ENCODE measurements around the gene GNAT1.

GNAT1 gene

DNA sequence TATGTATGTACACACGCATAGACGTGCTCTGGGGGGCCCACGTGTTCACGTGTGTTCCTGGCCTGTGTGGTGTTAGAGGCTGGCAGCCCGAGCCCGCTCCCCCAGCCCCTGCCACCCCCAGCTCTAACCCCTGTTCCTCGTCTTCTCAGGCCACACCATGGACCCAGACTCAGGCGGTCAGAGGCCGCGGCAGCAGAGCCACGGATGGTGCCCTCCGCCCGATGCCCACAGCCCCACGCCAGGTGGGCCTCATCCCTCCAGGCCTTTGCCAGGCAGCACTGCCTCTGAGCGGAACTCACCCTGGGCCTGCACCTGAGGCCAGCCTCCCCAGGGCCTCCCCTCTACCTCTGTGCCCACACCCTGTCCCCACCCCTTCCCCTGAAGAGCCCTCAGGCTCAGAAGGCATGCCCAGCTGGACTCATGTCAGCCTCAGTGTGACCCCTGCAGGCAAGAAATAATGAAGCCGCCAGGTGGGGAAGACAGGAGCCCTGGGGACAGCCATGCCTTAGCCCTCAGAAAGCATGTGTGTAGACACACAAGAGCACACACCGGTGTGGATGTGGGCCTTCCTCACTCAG lies 16.4 kb upstream of the GNAT1 start:
- H3K27me3 ChIP-seq (ENCODE audit: control insufficient read depth in 2 of 2, insufficient read depth in 2 of 2, low read length in 2 of 2) = no peaks in the 10 kb centered on the region
- no peak overlapping the region for H3K27ac ChIP-seq (ENCODE audit: low read depth in 2 of 2, low read length in 2 of 2)
- H3K4me3 ChIP-seq (ENCODE audit: low read length in 2 of 2) = no peak overlapping the region
- no peak overlapping the region for H3K9ac ChIP-seq (ENCODE audit: low read depth in 1 of 2, low read length in 2 of 2)
- peaks cover 21 to 35% of the 10 kb centered on the region in 2 donors for H3K4me1 ChIP-seq (ENCODE audit: control insufficient read depth in 2 of 2, insufficient read depth in 2 of 2, low read length in 2 of 2)
- peaks cover 0 to 10% of the 10 kb centered on the region in 2 donors for H3K36me3 ChIP-seq (ENCODE audit: control insufficient read depth in 2 of 2, insufficient read depth in 2 of 2, low read length in 2 of 2)
- H3K9me3 ChIP-seq (ENCODE audit: control insufficient read depth in 2 of 2, low read length in 2 of 2) = no peaks in the 10 kb centered on the region

GRCh38 chr3:50177346-50177745 lies 14.1 kb upstream of the GNAT1 start:
- no peak overlapping the region for H3K27ac ChIP-seq (ENCODE audit: low read depth in 2 of 2, low read length in 2 of 2)
- H3K4me3 ChIP-seq (ENCODE audit: low read length in 2 of 2) = no peak overlapping the region
- H3K27me3 ChIP-seq (ENCODE audit: control insufficient read depth in 2 of 2, insufficient read depth in 2 of 2, low read length in 2 of 2) = no peaks in the 10 kb centered on the region
- H3K9me3 ChIP-seq (ENCODE audit: control insufficient read depth in 2 of 2, low read length in 2 of 2) = no peaks in the 10 kb centered on the region
- peaks cover 9 to 21% of the 10 kb centered on the region in 2 donors for H3K4me1 ChIP-seq (ENCODE audit: control insufficient read depth in 2 of 2, insufficient read depth in 2 of 2, low read length in 2 of 2)
- H3K36me3 ChIP-seq (ENCODE audit: control insufficient read depth in 2 of 2, insufficient read depth in 2 of 2, low read length in 2 of 2) = peaks cover 0 to 10% of the 10 kb centered on the region in 2 donors
- no peak overlapping the region for H3K9ac ChIP-seq (ENCODE audit: low read depth in 1 of 2, low read length in 2 of 2)

DNA sequence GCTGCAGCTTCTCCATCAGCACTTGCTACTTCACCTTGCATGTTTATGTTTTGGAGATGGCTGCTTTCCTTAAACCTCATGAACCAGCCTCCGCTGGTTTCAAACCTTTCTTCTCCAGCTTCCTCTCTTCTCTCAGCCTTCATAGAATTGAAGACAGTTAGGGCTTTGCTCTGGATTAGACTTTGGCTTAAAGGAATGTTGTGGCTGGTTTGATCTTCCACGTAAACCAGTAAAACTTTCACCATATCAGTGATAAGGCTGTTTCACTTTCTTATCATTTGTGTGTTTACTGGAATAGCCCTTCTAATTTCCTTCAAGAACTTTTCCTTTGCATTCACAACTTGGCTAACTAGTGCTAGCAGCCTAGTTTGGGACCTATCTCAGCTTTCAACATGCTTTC lies 11.7 kb upstream of the GNAT1 start:
- peak overlapping the region; percentile 5 to 16 for H3K27ac ChIP-seq (ENCODE audit: low read depth in 2 of 2, low read length in 2 of 2)
- no peaks in the 10 kb centered on the region for H3K9me3 ChIP-seq (ENCODE audit: control insufficient read depth in 2 of 2, low read length in 2 of 2)
- no peaks in the 10 kb centered on the region for H3K27me3 ChIP-seq (ENCODE audit: control insufficient read depth in 2 of 2, insufficient read depth in 2 of 2, low read length in 2 of 2)
- H3K9ac ChIP-seq (ENCODE audit: low read depth in 1 of 2, low read length in 2 of 2) = no peak overlapping the region
- H3K4me3 ChIP-seq (ENCODE audit: low read length in 2 of 2) = no peak overlapping the region
- H3K4me1 ChIP-seq (ENCODE audit: control insufficient read depth in 2 of 2, insufficient read depth in 2 of 2, low read length in 2 of 2) = peaks cover 0 to 11% of the 10 kb centered on the region in 2 donors
- H3K36me3 ChIP-seq (ENCODE audit: control insufficient read depth in 2 of 2, insufficient read depth in 2 of 2, low read length in 2 of 2) = peaks cover 5 to 10% of the 10 kb centered on the region in 2 donors

GRCh38 chr3:50181985-50182384 lies 9.4 kb upstream of the GNAT1 start:
- Histone ChIP-seq H3K27ac (ENCODE audit: low read depth in 2 of 2, low read length in 2 of 2) (no peak overlapping the region), H3K27me3 (ENCODE audit: control insufficient read depth in 2 of 2, insufficient read depth in 2 of 2, low read length in 2 of 2) (no peaks in the 10 kb centered on the region), H3K36me3 (ENCODE audit: control insufficient read depth in 2 of 2, insufficient read depth in 2 of 2, low read length in 2 of 2) (peaks cover 2 to 10% of the 10 kb centered on the region in 2 donors), H3K9me3 (ENCODE audit: control insufficient read depth in 2 of 2, low read length in 2 of 2) (no peaks in the 10 kb centered on the region), H3K4me3 (ENCODE audit: low read length in 2 of 2) (no peak overlapping the region), H3K4me1 (ENCODE audit: control insufficient read depth in 2 of 2, insufficient read depth in 2 of 2, low read length in 2 of 2) (peaks cover 0 to 7% of the 10 kb centered on the region in 2 donors), H3K9ac (ENCODE audit: low read depth in 1 of 2, low read length in 2 of 2) (no peak overlapping the region)

DNA sequence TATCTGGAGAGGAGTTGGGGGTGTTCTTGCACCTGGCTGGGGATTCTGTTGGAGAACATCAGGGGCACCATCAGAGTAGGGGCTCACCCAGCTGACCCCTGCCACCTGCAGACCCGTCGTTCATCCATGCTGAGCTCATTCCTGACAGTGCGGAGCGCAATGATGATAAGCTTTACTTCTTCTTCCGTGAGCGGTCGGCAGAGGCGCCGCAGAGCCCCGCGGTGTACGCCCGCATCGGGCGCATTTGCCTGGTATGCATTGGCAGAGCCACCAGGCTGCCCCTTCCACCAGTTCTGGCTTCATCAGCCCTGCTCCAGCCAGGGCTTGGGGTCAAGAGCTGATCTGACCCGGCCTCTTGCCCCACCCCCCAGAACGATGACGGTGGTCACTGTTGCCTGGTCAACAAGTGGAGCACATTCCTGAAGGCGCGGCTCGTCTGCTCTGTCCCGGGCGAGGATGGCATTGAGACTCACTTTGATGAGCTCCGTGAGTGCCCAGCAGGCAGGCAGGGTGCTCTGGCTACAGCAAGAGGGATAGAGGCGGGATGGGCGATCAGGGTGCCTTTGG lies 8.8 kb upstream of the GNAT1 start:
- H3K36me3 ChIP-seq (ENCODE audit: control insufficient read depth in 2 of 2, insufficient read depth in 2 of 2, low read length in 2 of 2) = peaks cover 0 to 10% of the 10 kb centered on the region in 2 donors
- H3K9ac ChIP-seq (ENCODE audit: low read depth in 1 of 2, low read length in 2 of 2) = no peak overlapping the region
- no peaks in the 10 kb centered on the region for H3K27me3 ChIP-seq (ENCODE audit: control insufficient read depth in 2 of 2, insufficient read depth in 2 of 2, low read length in 2 of 2)
- H3K27ac ChIP-seq (ENCODE audit: low read depth in 2 of 2, low read length in 2 of 2) = no peak overlapping the region
- H3K9me3 ChIP-seq (ENCODE audit: control insufficient read depth in 2 of 2, low read length in 2 of 2) = no peaks in the 10 kb centered on the region
- no peak overlapping the region for H3K4me3 ChIP-seq (ENCODE audit: low read length in 2 of 2)
- peaks cover 0 to 7% of the 10 kb centered on the region in 2 donors for H3K4me1 ChIP-seq (ENCODE audit: control insufficient read depth in 2 of 2, insufficient read depth in 2 of 2, low read length in 2 of 2)

GRCh38 chr3:50183755-50184154 lies 7.7 kb upstream of the GNAT1 start:
- H3K9ac ChIP-seq (ENCODE audit: low read depth in 1 of 2, low read length in 2 of 2) = no peak overlapping the region

DNA sequence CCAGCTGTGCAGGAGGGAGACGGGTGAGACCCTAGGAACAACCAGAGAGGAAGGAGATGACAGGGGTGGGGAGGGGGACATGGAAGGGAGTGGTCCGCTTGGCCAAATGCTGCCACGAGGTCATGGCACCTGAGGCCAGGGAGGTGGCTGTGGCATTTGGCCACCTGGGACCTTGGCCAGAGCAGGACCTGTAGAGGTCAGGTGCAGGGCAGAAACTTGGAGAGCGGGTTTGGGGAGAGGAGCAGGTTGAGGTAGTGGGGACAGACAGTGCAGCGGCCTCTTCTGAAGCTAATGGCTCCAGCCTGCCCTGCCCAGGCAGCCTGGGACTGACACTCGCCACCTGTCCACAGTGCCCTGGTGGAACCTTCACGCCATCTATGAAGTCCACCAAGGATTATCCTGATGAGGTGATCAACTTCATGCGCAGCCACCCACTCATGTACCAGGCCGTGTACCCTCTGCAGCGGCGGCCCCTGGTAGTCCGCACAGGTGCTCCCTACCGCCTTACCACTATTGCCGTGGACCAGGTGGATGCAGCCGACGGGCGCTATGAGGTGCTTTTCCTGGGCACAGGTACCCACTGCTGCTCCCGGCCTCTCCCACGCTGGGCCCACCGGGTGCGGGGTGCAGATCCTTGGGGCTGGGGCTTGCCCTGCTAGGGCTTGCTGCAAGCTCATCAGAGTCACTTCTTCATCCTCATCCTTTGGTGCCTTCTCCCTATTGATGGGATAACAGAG lies 7.0 kb upstream of the GNAT1 start:
- Histone ChIP-seq H3K27ac (ENCODE audit: low read depth in 2 of 2, low read length in 2 of 2) (no peak overlapping the region), H3K27me3 (ENCODE audit: control insufficient read depth in 2 of 2, insufficient read depth in 2 of 2, low read length in 2 of 2) (no peaks in the 10 kb centered on the region), H3K36me3 (ENCODE audit: control insufficient read depth in 2 of 2, insufficient read depth in 2 of 2, low read length in 2 of 2) (peaks cover 0 to 10% of the 10 kb centered on the region in 2 donors), H3K4me1 (ENCODE audit: control insufficient read depth in 2 of 2, insufficient read depth in 2 of 2, low read length in 2 of 2) (peaks cover 0 to 7% of the 10 kb centered on the region in 2 donors), H3K9me3 (ENCODE audit: control insufficient read depth in 2 of 2, low read length in 2 of 2) (no peaks in the 10 kb centered on the region), H3K9ac (ENCODE audit: low read depth in 1 of 2, low read length in 2 of 2) (no peak overlapping the region), H3K4me3 (ENCODE audit: low read length in 2 of 2) (no peak overlapping the region)

More at GRCh38 chr3:50183755-50184154, 7.7 kb upstream of the GNAT1 start:
- Histone ChIP-seq H3K4me1 (ENCODE audit: control insufficient read depth in 2 of 2, insufficient read depth in 2 of 2, low read length in 2 of 2) (peaks cover 0 to 7% of the 10 kb centered on the region in 2 donors), H3K4me3 (ENCODE audit: low read length in 2 of 2) (no peak overlapping the region), H3K27me3 (ENCODE audit: control insufficient read depth in 2 of 2, insufficient read depth in 2 of 2, low read length in 2 of 2) (no peaks in the 10 kb centered on the region), H3K9me3 (ENCODE audit: control insufficient read depth in 2 of 2, low read length in 2 of 2) (no peaks in the 10 kb centered on the region), H3K36me3 (ENCODE audit: control insufficient read depth in 2 of 2, insufficient read depth in 2 of 2, low read length in 2 of 2) (peaks cover 0 to 10% of the 10 kb centered on the region in 2 donors), H3K27ac (ENCODE audit: low read depth in 2 of 2, low read length in 2 of 2) (no peak overlapping the region)

GRCh38 chr3:50185230-50185629 lies 6.2 kb upstream of the GNAT1 start:
- Histone ChIP-seq H3K36me3 (ENCODE audit: control insufficient read depth in 2 of 2, insufficient read depth in 2 of 2, low read length in 2 of 2) (peaks cover 0 to 10% of the 10 kb centered on the region in 2 donors), H3K27me3 (ENCODE audit: control insufficient read depth in 2 of 2, insufficient read depth in 2 of 2, low read length in 2 of 2) (no peaks in the 10 kb centered on the region)

DNA sequence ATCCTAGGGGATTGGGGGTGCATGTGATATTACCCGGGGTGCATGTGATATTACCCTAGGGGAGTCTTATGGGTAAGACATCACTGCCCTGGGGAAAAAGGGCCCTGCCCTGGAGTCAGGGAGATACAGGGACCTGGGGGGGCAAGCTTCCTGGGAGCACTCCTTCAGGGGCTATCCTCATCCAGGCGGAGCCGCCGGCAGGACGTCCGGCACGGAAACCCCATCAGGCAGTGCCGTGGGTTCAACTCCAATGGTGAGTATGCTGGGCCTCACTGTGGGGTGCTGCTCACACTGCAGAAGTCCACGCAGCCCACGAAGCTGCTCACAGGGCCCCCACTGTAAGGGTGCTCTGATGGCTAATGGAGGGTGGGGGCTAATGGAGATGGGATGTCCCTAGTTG lies 5.3 kb upstream of the GNAT1 start:
- peaks cover 0 to 10% of the 10 kb centered on the region in 2 donors for H3K36me3 ChIP-seq (ENCODE audit: control insufficient read depth in 2 of 2, insufficient read depth in 2 of 2, low read length in 2 of 2)
- H3K27me3 ChIP-seq (ENCODE audit: control insufficient read depth in 2 of 2, insufficient read depth in 2 of 2, low read length in 2 of 2) = no peaks in the 10 kb centered on the region
- no peaks in the 10 kb centered on the region for H3K4me1 ChIP-seq (ENCODE audit: control insufficient read depth in 2 of 2, insufficient read depth in 2 of 2, low read length in 2 of 2)

More at GRCh38 chr3:50185230-50185629, 6.2 kb upstream of the GNAT1 start:
- Histone ChIP-seq H3K27ac (ENCODE audit: low read depth in 2 of 2, low read length in 2 of 2) (no peak overlapping the region), H3K4me1 (ENCODE audit: control insufficient read depth in 2 of 2, insufficient read depth in 2 of 2, low read length in 2 of 2) (peaks cover 0 to under 1% of the 10 kb centered on the region in 2 donors), H3K9ac (ENCODE audit: low read depth in 1 of 2, low read length in 2 of 2) (no peak overlapping the region), H3K9me3 (ENCODE audit: control insufficient read depth in 2 of 2, low read length in 2 of 2) (no peaks in the 10 kb centered on the region), H3K4me3 (ENCODE audit: low read length in 2 of 2) (no peak overlapping the region)

GRCh38 chr3:50187750-50188149 lies 3.7 kb upstream of the GNAT1 start:
- Histone ChIP-seq H3K4me3 (ENCODE audit: low read length in 2 of 2) (no peak overlapping the region), H3K4me1 (ENCODE audit: control insufficient read depth in 2 of 2, insufficient read depth in 2 of 2, low read length in 2 of 2) (no peaks in the 10 kb centered on the region), H3K9ac (ENCODE audit: low read depth in 1 of 2, low read length in 2 of 2) (no peak overlapping the region), H3K27ac (ENCODE audit: low read depth in 2 of 2, low read length in 2 of 2) (no peak overlapping the region), H3K27me3 (ENCODE audit: control insufficient read depth in 2 of 2, insufficient read depth in 2 of 2, low read length in 2 of 2) (no peaks in the 10 kb centered on the region), H3K36me3 (ENCODE audit: control insufficient read depth in 2 of 2, insufficient read depth in 2 of 2, low read length in 2 of 2) (peaks cover 0 to 7% of the 10 kb centered on the region in 2 donors), H3K9me3 (ENCODE audit: control insufficient read depth in 2 of 2, low read length in 2 of 2) (no peaks in the 10 kb centered on the region)

More for the DNA sequence above, 5.3 kb upstream of the GNAT1 start:
- no peak overlapping the region for H3K4me3 ChIP-seq (ENCODE audit: low read length in 2 of 2)
- no peaks in the 10 kb centered on the region for H3K9me3 ChIP-seq (ENCODE audit: control insufficient read depth in 2 of 2, low read length in 2 of 2)
- no peak overlapping the region for H3K27ac ChIP-seq (ENCODE audit: low read depth in 2 of 2, low read length in 2 of 2)
- H3K9ac ChIP-seq (ENCODE audit: low read depth in 1 of 2, low read length in 2 of 2) = no peak overlapping the region

Data from mucosa of rectum (tissue), 2 donors.